Mucosa of stomach (tissue), 1 donor: ENCODE measurements around the gene LRRC8E.

Experiments used
- H3K27me3 ChIP-seq: one replicate; pipeline ENCODE4 v1.7.0; 2013; ENCODE audit warnings: mild to moderate bottlenecking, low read length; ENCODE audit not compliant: control insufficient read depth, insufficient read depth
- H3K36me3 ChIP-seq: one replicate; pipeline ENCODE4 v1.7.0; 2013; ENCODE audit warnings: low read length; ENCODE audit not compliant: control insufficient read depth, insufficient read depth
- H3K4me1 ChIP-seq: one replicate; pipeline ENCODE4 v1.7.0; 2013; ENCODE audit warnings: mild to moderate bottlenecking, low read length; ENCODE audit not compliant: control insufficient read depth, insufficient read depth
- H3K4me3 ChIP-seq: one replicate; pipeline ENCODE4 v1.7.0; 2013; ENCODE audit warnings: low read length
- H3K9ac ChIP-seq: one replicate; pipeline ENCODE4 v1.7.0; 2013; ENCODE audit warnings: mild to moderate bottlenecking, low read length, moderate library complexity
- H3K9me3 ChIP-seq: one replicate; pipeline ENCODE4 v1.7.0; 2013; ENCODE audit warnings: mild to moderate bottlenecking, low read length, moderate library complexity; ENCODE audit not compliant: control insufficient read depth
- donor health status: Pancreatic carcinoma.

The LRRC8E gene

DNA sequence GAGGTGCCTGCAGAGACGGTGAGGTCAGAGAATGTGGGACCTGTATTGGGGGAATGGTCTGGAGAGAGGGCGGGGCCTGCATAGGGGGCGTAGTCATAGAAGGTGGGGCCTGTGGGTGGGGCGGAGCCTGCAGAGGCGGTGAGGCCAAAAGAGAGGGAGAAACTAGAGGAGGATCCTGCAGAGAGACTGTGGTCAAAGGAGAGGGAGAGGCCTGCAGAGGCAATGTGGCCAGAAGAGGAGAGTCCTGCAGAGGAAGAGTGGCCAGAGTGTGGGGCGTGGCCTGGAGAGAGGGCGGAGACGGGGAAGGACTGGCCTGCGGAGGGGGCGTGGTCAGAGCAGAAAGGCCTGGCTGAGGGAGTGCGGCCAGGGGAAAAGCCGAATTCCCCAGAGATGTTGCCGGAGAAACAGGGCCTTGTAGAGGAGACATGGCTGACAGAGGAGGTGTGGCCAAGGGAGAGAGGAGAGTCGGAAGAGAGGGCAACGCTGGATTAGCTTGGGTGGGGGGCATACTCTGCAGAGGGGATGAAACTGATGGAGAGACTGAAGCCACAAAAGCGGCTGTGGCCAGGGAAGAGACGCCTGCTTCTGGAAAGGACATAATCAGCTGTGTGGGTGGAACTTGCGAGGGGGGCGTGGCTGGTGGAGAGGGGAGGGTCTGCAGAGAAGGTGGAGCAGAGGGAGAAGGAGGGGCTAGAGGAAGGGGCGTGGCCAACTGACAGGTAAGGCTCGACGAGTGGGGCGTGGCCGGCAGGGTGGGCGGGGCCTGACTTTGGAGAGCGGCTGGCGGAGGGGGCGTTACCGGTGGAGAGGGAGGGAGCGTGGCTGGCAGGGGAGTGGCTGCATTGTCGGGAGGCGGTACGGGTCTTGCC, 16.6 kb upstream of the LRRC8E start:
- Histone ChIP-seq H3K9ac (no peak overlapping the region), H3K27me3 (peaks cover 38% of the 10 kb centered on the region), H3K9me3 (no peaks in the 10 kb centered on the region), H3K4me1 (peaks cover 44% of the 10 kb centered on the region), H3K36me3 (no peaks in the 10 kb centered on the region), H3K4me3 (no peak overlapping the region)

DNA sequence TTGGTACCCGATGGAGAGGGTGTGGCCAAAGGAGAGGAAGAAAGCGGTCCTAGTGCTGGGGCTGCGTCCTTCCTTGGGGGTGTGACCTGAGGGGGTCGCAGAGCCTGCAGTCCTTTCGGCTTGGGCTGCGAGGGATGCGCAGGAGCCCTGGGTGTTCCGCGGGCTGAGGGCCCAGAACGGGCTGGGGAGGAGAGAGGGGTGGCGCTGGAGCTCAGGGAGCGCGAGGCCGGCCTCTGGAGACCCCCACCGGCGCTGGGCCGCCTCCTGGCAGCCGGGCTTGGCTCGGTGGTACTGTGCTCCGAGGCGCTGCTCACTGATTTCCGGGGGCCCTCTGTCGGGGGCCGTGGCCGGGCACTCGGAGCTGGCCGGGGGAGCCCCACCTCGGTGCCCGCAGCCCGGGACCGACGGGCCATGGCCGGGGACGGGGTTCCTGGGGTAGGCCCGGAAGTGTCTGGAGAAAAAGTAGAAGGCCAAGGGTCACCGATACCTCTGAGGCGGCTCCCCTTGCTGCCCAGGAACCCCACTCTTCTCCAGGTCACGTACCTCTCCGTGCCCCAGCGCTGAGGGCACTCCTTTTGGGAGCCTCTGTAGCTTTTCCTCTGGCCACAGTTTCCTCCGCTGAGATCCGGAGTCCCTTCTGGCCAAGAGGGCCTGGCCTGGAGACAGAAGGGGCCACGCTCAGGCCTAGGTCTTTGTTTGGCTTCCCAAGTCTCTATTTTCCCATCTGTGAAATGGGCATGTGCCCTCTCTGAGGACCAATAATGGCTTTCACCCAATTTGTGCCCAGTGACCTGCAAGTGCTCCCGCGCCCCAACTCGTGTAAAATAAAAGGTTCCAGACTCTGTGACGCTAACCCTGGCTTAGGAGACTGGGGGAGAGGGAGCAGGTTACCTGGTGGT, 15.8 kb upstream of the LRRC8E start:
- peaks cover 44% of the 10 kb centered on the region for H3K4me1 ChIP-seq
- no peak overlapping the region for H3K4me3 ChIP-seq
- peaks cover 31% of the 10 kb centered on the region for H3K27me3 ChIP-seq
- no peaks in the 10 kb centered on the region for H3K9me3 ChIP-seq
- H3K9ac ChIP-seq, result no peak overlapping the region
- no peaks in the 10 kb centered on the region for H3K36me3 ChIP-seq

DNA sequence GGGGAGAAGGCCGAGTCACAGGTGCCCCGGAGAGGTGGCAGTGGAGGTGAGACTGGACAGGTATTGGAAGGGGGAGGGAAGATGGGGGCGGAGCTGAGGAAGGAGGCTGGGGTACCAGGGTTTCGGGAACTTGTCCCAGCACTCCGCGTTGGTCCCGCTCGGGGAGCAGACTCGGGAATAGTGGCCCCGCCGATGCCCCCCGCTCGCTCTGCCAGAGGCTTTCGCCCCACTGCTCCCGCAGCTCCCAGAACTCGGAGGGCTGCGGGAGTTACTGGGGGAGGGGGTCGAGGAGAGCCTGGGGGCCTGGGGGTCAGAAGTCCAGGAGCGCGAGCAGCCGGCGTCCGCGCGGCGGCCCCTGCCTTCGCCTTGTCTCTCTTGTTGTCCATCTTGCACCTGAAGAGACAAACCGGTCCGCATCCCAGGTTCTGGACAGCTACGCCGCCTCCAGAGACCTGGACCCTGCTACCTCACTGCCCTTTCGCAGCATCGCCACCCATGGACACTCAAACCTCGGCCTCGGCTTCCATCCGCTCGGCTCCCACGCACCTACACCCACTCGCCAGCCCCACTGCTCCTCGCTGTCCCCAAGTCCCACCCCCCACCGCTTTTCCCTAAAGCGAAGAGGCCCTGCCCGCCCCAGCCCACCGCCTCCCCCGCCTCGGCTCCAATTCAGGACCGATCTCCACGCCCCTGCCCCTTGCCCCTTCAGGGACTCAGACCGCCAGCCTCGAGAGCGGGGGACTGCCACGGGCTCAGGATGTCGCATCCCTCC, 14.8 kb upstream of the LRRC8E start:
- Histone ChIP-seq H3K27me3 (peaks cover 31% of the 10 kb centered on the region), H3K4me1 (peaks cover 40% of the 10 kb centered on the region), H3K9ac (no peak overlapping the region), H3K4me3 (no peak overlapping the region), H3K9me3 (no peaks in the 10 kb centered on the region), H3K36me3 (no peaks in the 10 kb centered on the region)

DNA sequence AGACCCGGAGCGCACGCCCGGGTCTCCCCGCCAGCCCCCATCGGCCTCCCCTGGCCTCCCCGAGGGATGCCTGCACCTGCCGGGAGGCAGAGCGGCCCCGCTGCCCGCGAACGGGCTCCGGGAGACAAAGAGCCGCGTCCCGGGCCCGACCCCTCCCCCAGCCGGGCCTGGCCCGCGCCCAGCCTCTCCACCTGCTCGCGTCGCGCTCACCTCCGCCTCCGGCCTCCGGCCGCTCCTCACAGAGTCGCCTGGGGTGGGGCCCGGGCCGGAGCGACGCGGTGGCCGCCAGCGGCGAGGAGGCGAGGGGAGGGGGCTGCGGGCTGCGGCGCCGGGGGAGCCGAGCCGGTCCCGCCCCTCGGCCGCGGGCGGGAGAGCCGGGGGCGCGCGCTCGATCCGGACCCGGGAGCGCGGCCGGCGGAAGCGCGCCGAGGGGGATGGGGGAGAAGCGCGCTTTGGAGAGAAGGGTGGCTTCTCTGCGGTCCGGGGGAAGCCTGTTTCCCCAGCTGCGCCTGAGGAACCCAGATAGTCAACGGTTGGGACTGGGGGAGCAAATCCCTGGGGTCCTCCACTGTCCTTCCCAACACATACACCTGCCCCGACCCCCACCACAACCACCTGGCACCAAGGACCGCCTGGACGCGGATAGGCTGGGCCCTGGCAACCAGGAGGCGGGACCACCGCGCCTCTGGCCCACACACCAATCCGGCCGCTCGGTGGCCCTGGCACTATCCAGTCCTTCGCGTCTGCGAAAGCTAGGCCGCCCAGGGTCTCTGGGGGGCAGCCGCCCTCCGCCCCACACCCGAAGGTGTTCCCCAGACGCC, 14.0 kb upstream of the LRRC8E start, which contains the start of gene PRR36:
PRR36 (minus strand) TSS at position 315 of the 821 bp plus-strand sequence. CDS start 701 bp downstream, outside the sequence.
- H3K9ac ChIP-seq, result peak within 1 kb of the TSS; percentile 48
- H3K27me3 ChIP-seq, result peaks cover 31% of the 10 kb centered on the region
- peaks cover 34% of the 10 kb centered on the region for H3K4me1 ChIP-seq
- H3K4me3 ChIP-seq, result no peak within 1 kb of the TSS
- no peaks in the 10 kb centered on the region for H3K36me3 ChIP-seq
- H3K9me3 ChIP-seq, result no peaks in the 10 kb centered on the region

DNA sequence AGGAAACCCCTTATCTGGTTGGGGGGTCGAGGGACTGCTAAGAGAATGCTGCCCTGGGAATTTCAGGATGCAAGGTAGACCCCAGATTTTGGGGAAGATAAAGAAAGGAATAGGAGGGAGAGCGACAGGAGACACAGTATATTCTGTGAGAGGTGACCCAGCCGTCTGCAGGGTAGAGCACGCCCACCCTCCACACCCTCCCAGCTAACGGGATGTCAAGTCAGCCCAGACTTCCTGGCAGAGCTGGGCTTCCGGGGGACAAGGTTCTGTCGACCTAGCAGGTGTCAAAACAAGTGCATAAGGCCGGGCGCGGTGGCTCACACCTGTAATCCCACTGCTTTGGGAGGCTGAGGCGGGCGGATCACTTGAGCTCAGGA, 13.4 kb upstream of the LRRC8E start:
- peaks cover 31% of the 10 kb centered on the region for H3K27me3 ChIP-seq
- H3K36me3 ChIP-seq, result no peaks in the 10 kb centered on the region
- peaks cover 30% of the 10 kb centered on the region for H3K4me1 ChIP-seq
- H3K4me3 ChIP-seq, result no peak overlapping the region
- H3K9me3 ChIP-seq, result no peaks in the 10 kb centered on the region
- peak overlapping the region; percentile 48 for H3K9ac ChIP-seq

DNA sequence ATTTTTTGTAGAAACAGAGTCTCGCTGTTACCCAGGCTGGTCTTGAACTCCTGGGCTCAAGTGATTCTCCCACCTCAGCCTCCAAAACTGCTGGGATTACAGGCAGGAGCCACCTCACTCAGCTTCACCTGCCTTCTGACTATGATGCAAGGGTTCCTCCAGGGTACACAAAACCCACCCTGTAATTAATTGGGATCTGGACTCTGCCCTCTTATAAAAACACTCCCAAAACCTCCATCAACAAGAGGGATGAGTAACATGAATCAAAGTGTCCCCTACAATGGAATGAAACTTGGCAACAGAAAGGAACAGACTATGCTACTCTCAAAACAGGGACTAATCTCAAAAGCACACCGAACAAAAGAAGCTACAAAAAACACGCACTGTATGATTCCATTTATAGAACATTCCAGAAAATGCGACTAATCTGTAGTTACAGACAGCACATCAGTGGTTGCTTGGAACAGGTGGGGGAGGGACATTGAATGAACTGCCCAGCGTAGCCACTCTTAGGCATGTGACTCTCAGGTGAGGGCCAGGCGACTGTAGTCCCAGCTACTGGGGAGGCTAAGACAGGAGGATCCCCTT, 11.0 kb upstream of the LRRC8E start:
- Histone ChIP-seq H3K9me3 (no peaks in the 10 kb centered on the region), H3K4me1 (peaks cover 7% of the 10 kb centered on the region), H3K4me3 (no peak overlapping the region), H3K9ac (no peak overlapping the region), H3K36me3 (no peaks in the 10 kb centered on the region), H3K27me3 (peaks cover 28% of the 10 kb centered on the region)

DNA sequence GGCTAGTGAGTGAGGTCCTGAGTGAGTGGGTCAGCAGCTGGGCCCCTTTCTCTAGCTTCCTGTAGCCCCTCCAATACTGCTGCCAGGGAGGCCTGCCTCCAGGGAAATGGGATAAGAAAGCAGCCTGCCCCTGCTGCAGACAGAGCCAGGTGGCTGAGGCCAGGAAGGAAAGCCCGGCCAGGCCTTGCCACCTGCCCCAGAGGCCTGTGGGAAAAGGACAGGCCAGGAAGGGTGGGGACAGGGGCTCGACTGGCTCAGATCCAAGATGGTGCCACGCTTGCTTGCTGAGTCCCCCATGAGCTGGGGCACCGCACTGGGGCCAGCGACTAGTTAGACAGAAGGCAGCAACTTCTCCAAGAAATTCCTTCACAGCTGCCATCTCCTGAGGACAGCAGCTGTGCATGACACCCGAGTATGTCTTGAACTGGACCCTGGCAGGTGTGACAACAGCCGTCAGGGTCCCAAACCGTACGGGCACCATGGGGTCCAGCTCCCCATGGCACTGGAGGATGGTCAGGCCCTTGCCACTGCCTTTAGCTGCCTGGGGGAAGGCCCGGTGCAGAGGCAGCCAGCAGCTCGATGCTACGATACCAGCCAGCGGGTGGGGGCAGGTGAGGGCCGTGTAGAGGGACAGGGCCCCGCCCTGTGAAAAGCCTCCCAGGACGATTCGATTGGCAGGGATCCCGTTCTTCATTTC, 9.1 kb upstream of the LRRC8E start:
- Histone ChIP-seq H3K36me3 (no peaks in the 10 kb centered on the region), H3K9ac (no peak overlapping the region), H3K9me3 (no peaks in the 10 kb centered on the region), H3K4me1 (peaks cover 5% of the 10 kb centered on the region), H3K27me3 (peaks cover 12% of the 10 kb centered on the region), H3K4me3 (no peak overlapping the region)

DNA sequence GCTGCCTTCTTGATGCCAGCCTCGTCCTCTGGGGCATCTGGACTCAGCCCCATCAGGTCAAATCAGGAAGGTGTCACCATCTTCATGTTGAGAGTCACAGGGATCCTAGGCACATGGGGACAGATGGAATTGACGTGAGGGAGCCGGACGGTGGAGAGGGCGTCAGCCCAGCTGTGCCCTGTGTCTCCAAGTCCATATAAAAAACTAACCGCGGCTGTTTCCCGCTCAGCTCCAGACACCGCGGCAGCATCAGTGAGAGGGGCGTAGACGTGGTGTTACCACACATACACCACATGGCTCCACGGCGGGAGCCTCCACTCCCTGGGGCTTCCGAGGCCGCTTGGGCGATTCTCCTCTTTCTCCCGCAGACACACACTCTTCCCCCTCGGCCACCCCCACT, 8.5 kb upstream of the LRRC8E start:
- Histone ChIP-seq H3K9me3 (no peaks in the 10 kb centered on the region), H3K36me3 (no peaks in the 10 kb centered on the region), H3K4me3 (no peak overlapping the region), H3K27me3 (peaks cover 6% of the 10 kb centered on the region), H3K4me1 (peaks cover under 1% of the 10 kb centered on the region), H3K9ac (no peak overlapping the region)

DNA sequence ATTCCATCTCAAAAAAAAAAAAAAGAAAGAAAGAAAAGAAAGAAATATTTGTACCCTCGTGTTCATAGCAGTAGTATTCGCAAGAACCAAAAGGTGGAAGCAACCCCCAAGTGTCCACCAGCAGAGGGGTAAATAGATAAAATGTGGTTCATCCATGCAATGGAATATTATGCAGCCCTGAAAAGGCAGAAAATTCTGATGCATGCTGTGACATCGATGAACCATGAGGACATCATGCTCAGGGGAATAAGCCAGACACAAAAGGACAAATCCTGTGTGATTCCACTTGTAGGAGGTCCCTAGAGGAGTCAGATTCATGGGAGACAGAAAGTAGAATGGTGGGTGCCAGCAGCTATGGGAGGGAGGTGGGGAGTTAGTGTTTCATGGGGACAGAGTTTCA, 6.4 kb upstream of the LRRC8E start:
- Histone ChIP-seq H3K4me3 (no peak overlapping the region), H3K9me3 (no peaks in the 10 kb centered on the region), H3K9ac (no peak overlapping the region), H3K4me1 (no peaks in the 10 kb centered on the region), H3K27me3 (no peaks in the 10 kb centered on the region), H3K36me3 (no peaks in the 10 kb centered on the region)

DNA sequence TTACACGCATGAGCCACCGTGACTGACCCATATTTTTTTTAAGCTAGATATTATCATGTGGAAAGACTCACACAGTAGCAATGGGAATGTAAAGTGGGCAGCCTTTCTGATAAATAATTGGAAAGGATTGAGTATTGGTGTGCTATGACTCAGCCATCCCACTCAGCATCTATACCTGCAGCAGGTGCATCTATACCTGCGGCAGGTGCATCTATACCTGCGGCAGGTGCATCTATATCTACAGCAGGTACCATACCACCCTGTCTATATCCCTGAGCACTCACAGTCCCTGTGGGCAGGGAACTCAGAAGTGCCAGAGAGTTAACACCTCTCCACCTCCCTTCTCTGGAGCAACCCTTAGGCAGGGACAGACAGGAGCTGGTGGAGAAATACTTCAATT, 5.2 kb upstream of the LRRC8E start:
- Histone ChIP-seq H3K36me3 (no peaks in the 10 kb centered on the region), H3K4me3 (no peak overlapping the region), H3K9me3 (no peaks in the 10 kb centered on the region), H3K9ac (no peak overlapping the region), H3K27me3 (no peaks in the 10 kb centered on the region), H3K4me1 (peaks cover 3% of the 10 kb centered on the region)
